Measurements from ENCODE around the gene MICU2.

MICU2 gene

DNA sequence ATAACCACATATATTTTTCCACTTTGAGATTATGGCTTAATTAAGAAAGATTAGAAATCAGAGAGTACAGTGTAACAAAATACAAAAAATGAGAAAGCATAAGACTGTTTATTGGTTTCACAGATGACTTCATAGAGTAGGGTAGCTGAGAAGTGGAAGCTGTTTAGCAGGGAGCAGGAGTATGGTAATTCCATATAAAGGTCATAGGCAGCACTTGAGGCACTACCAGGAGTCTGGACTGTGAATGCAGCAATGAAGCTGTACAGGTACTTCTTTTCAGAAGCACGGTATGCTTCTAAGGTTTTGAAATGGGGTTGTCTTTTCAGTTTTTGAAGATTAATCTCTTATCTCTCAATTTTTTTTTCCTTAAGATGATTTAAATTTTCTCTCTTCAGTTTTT is 69.2 kb downstream of the MICU2 start:
- no peaks in the 10 kb centered on the region for H3K27me3 ChIP-seq (ENCODE audit: insufficient read depth, low read length, poor library complexity)
- no peak overlapping the region for H2BK5ac ChIP-seq (ENCODE audit: low read length)
- no peak overlapping the region for H2AK5ac ChIP-seq (ENCODE audit: low read length)
- no CpG with 5 or more reads among the region's 1 CpG for WGBS (ENCODE audit: extremely low coverage, insufficient coverage, low lambda C conversion rate)
- no peak overlapping the region for H3K27ac ChIP-seq (ENCODE audit: low read depth, low read length)
- H3K4ac ChIP-seq (ENCODE audit: low read depth, low read length), result no peak overlapping the region
- no peaks in the 10 kb centered on the region for H3K79me1 ChIP-seq (ENCODE audit: low read length)
- no peak overlapping the region for H3K9ac ChIP-seq (ENCODE audit: low read length)
- no peak overlapping the region for H3K23ac ChIP-seq (ENCODE audit: low read length)
- H4K5ac ChIP-seq (ENCODE audit: low read length), result no peak overlapping the region
- H3K18ac ChIP-seq (ENCODE audit: low read length), result no peak overlapping the region
- H3K79me2 ChIP-seq (ENCODE audit: control insufficient read depth, insufficient read depth, low read length), result no peaks in the 10 kb centered on the region
- DNase-seq, result no peak
- H3K4me2 ChIP-seq (ENCODE audit: low read length), result no peak overlapping the region
- H4K8ac ChIP-seq (ENCODE audit: low read depth, low read length), result no peak overlapping the region
- H2BK120ac ChIP-seq (ENCODE audit: low read depth, low read length), result no peak overlapping the region
- no peaks in the 10 kb centered on the region for H3K36me3 ChIP-seq (ENCODE audit: control insufficient read depth, insufficient read depth, low read length)
- no peak overlapping the region for H2BK15ac ChIP-seq (replicated peaks; ENCODE audit: low read depth)
- H3K56ac ChIP-seq (ENCODE audit: low read length), result no peak overlapping the region
- no peaks in the 10 kb centered on the region for H3K4me1 ChIP-seq (ENCODE audit: control insufficient read depth, low read depth, low read length)
- no peak overlapping the region for H3K4me3 ChIP-seq (ENCODE audit: low read length)

DNA sequence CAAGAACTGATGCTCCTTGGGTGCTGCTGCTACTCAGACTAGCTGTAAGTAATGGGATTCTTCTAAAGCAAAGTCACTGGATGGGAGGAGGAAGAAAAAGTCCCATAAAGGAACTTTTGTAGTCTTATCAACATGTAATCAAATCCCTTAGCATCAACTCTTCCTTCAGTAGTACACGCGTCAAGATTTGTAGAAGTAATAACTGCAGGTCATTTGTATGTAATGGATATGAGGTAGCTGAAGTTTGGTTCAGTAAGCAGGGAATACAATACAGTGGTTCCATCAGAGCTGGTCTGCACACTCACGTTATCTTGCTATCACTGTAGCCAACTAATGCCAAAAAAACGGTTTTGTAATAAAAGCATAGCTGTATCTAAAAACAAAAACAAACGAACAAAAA is 72.5 kb downstream of the MICU2 start:
- WGBS (ENCODE audit: extremely low coverage, insufficient coverage, low lambda C conversion rate), result no CpG with 5 or more reads among the region's 5 CpGs

DNA sequence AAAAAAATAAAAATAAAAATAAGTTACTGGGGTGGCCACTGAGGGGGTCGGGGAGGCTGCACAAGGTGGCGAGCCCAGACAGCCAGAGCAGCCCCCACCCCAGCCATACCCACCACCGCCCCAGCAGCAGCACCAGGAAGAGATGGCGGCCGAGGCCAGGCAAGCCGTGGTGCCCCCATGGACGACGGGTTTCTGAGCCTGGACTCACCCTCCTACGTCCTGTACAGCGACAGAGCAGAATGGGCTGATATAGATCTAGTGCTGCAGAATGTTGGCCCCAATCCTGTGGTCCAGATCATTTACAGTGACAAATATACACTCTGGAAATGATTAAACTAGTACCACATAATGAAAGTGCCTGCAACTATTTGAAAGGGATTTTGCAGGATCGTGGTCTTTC is 73.3 kb downstream of the MICU2 start:
- no peak overlapping the region for H3K18ac ChIP-seq (ENCODE audit: low read length)
- no peaks in the 10 kb centered on the region for H3K79me2 ChIP-seq (ENCODE audit: control insufficient read depth, insufficient read depth, low read length)
- no peaks in the 10 kb centered on the region for H3K27me3 ChIP-seq (ENCODE audit: insufficient read depth, low read length, poor library complexity)
- H2BK15ac ChIP-seq (replicated peaks; ENCODE audit: low read depth), result no peak overlapping the region
- H3K23ac ChIP-seq (ENCODE audit: low read length), result no peak overlapping the region
- H3K9ac ChIP-seq (ENCODE audit: low read length), result no peak overlapping the region
- H2AK5ac ChIP-seq (ENCODE audit: low read length), result no peak overlapping the region
- H3K79me1 ChIP-seq (ENCODE audit: low read length), result no peaks in the 10 kb centered on the region
- H3K36me3 ChIP-seq (ENCODE audit: control insufficient read depth, insufficient read depth, low read length), result no peaks in the 10 kb centered on the region
- H3K4me1 ChIP-seq (ENCODE audit: control insufficient read depth, low read depth, low read length), result no peaks in the 10 kb centered on the region
- no peak overlapping the region for H4K8ac ChIP-seq (ENCODE audit: low read depth, low read length)
- H2BK5ac ChIP-seq (ENCODE audit: low read length), result no peak overlapping the region
- no peak overlapping the region for H2BK120ac ChIP-seq (ENCODE audit: low read depth, low read length)
- H3K56ac ChIP-seq (ENCODE audit: low read length), result no peak overlapping the region
- no peak overlapping the region for H3K4me3 ChIP-seq (ENCODE audit: low read length)
- no peak overlapping the region for H3K27ac ChIP-seq (ENCODE audit: low read depth, low read length)
- DNase-seq, result no peak
- H4K5ac ChIP-seq (ENCODE audit: low read length), result no peak overlapping the region
- no peak overlapping the region for H3K4ac ChIP-seq (ENCODE audit: low read depth, low read length)
- H3K4me2 ChIP-seq (ENCODE audit: low read length), result no peak overlapping the region
- WGBS (ENCODE audit: extremely low coverage, insufficient coverage, low lambda C conversion rate), result no CpG with 5 or more reads among the region's 11 CpGs

More for the DNA sequence above, 72.5 kb downstream of the MICU2 start:
- Histone ChIP-seq H2BK15ac (replicated peaks; ENCODE audit: low read depth) (no peak overlapping the region), H4K8ac (ENCODE audit: low read depth, low read length) (no peak overlapping the region), H4K5ac (ENCODE audit: low read length) (no peak overlapping the region), H3K4me3 (ENCODE audit: low read length) (no peak overlapping the region), H3K4me1 (ENCODE audit: control insufficient read depth, low read depth, low read length) (no peaks in the 10 kb centered on the region), H2AK5ac (ENCODE audit: low read length) (no peak overlapping the region), H3K79me2 (ENCODE audit: control insufficient read depth, insufficient read depth, low read length) (no peaks in the 10 kb centered on the region), H2BK5ac (ENCODE audit: low read length) (no peak overlapping the region), H3K4me2 (ENCODE audit: low read length) (no peak overlapping the region), H3K23ac (ENCODE audit: low read length) (no peak overlapping the region), H3K36me3 (ENCODE audit: control insufficient read depth, insufficient read depth, low read length) (no peaks in the 10 kb centered on the region), H3K9ac (ENCODE audit: low read length) (no peak overlapping the region), H3K56ac (ENCODE audit: low read length) (no peak overlapping the region), H3K27me3 (ENCODE audit: insufficient read depth, low read length, poor library complexity) (no peaks in the 10 kb centered on the region), H3K79me1 (ENCODE audit: low read length) (no peaks in the 10 kb centered on the region), H2BK120ac (ENCODE audit: low read depth, low read length) (no peak overlapping the region), H3K4ac (ENCODE audit: low read depth, low read length) (no peak overlapping the region), H3K27ac (ENCODE audit: low read depth, low read length) (no peak overlapping the region), H3K18ac (ENCODE audit: low read length) (no peak overlapping the region)
- DNase-seq, result no peak

DNA sequence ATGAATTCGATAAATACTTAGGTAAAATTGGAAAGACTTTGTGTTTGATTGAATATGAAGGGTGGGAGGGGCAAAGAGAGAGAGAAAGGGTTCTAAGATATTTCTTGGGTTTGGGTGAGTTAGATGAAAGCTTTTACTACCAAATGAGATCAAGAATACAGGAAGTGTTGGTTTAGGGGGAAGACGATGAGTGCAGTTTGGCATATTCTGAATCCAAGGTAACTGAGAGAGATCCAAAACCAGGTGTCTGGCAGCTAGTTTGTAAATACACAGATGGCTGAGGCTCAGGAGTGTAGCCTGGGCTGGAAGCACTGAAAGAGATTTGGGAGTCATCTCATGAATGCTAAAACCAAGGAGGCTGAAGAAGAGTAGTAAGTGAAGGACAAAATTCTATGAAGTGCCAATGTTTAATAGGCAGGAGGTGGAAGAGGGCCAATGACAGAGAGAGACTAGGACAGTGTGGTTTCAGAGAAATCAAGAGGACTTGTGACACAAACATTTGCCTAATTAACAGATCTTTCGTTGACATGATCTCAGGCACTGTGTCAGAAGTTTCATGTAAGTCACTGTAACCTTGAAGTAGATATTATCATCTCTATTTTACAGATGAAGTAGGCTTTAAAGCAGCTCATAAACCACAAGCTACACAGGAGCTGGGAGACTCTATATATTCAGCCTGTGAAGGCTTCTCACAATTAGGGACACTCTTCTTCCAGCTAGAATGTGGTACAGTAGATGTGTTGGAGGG is 74.7 kb downstream of the MICU2 start:
- Histone ChIP-seq H3K4me1 (ENCODE audit: control insufficient read depth, low read depth, low read length) (no peaks in the 10 kb centered on the region), H3K27ac (ENCODE audit: low read depth, low read length) (no peak overlapping the region)
- 100% methylated on average over 1 of the region's 3 CpGs for WGBS (ENCODE audit: extremely low coverage, insufficient coverage, low lambda C conversion rate)

DNA sequence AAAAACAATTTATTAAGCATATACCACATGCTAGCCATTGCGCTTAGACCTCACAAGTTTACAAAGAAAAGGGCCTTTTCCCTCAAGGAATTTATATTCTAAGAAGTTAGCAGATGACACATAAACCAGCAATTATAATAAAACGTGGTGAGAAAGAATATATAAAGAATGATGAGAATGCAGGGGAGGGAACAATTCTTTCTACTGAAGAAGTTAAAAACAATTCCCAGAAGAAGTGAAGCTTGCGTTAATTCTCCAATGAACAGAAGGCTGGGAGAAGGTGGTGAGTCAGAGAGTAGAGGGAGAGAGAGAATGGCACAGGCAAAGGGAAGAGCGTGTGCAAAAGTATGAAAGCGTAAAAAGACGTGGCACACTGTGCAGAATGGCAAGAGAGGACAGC is 75.4 kb downstream of the MICU2 start:
- H4K5ac ChIP-seq (ENCODE audit: low read length), result no peak overlapping the region

More for the DNA sequence above, 74.7 kb downstream of the MICU2 start:
- no peak overlapping the region for H4K8ac ChIP-seq (ENCODE audit: low read depth, low read length)
- no peak overlapping the region for H3K4me2 ChIP-seq (ENCODE audit: low read length)
- no peaks in the 10 kb centered on the region for H3K36me3 ChIP-seq (ENCODE audit: control insufficient read depth, insufficient read depth, low read length)
- H3K18ac ChIP-seq (ENCODE audit: low read length), result no peak overlapping the region
- no peak overlapping the region for H2AK5ac ChIP-seq (ENCODE audit: low read length)
- H3K23ac ChIP-seq (ENCODE audit: low read length), result no peak overlapping the region
- no peak overlapping the region for H3K4me3 ChIP-seq (ENCODE audit: low read length)
- no peak overlapping the region for H3K56ac ChIP-seq (ENCODE audit: low read length)
- H3K79me1 ChIP-seq (ENCODE audit: low read length), result no peaks in the 10 kb centered on the region
- no peak for DNase-seq
- H2BK15ac ChIP-seq (replicated peaks; ENCODE audit: low read depth), result no peak overlapping the region
- H2BK5ac ChIP-seq (ENCODE audit: low read length), result no peak overlapping the region
- no peak overlapping the region for H3K4ac ChIP-seq (ENCODE audit: low read depth, low read length)
- no peak overlapping the region for H4K5ac ChIP-seq (ENCODE audit: low read length)
- H3K9ac ChIP-seq (ENCODE audit: low read length), result no peak overlapping the region
- no peak overlapping the region for H2BK120ac ChIP-seq (ENCODE audit: low read depth, low read length)
- H3K27me3 ChIP-seq (ENCODE audit: insufficient read depth, low read length, poor library complexity), result no peaks in the 10 kb centered on the region
- H3K79me2 ChIP-seq (ENCODE audit: control insufficient read depth, insufficient read depth, low read length), result no peaks in the 10 kb centered on the region

More for the DNA sequence above, 75.4 kb downstream of the MICU2 start:
- no peaks in the 10 kb centered on the region for H3K4me1 ChIP-seq (ENCODE audit: control insufficient read depth, low read depth, low read length)
- no peak overlapping the region for H2BK15ac ChIP-seq (replicated peaks; ENCODE audit: low read depth)
- H2BK5ac ChIP-seq (ENCODE audit: low read length), result no peak overlapping the region
- no peak overlapping the region for H3K18ac ChIP-seq (ENCODE audit: low read length)
- no peak overlapping the region for H3K4ac ChIP-seq (ENCODE audit: low read depth, low read length)
- no peaks in the 10 kb centered on the region for H3K79me1 ChIP-seq (ENCODE audit: low read length)
- WGBS (ENCODE audit: extremely low coverage, insufficient coverage, low lambda C conversion rate), result no CpG with 5 or more reads among the region's 6 CpGs
- no peak overlapping the region for H3K4me2 ChIP-seq (ENCODE audit: low read length)
- no peak overlapping the region for H3K4me3 ChIP-seq (ENCODE audit: low read length)
- H3K56ac ChIP-seq (ENCODE audit: low read length), result no peak overlapping the region
- H3K9ac ChIP-seq (ENCODE audit: low read length), result no peak overlapping the region
- no peak overlapping the region for H3K23ac ChIP-seq (ENCODE audit: low read length)
- H3K36me3 ChIP-seq (ENCODE audit: control insufficient read depth, insufficient read depth, low read length), result no peaks in the 10 kb centered on the region
- H3K79me2 ChIP-seq (ENCODE audit: control insufficient read depth, insufficient read depth, low read length), result no peaks in the 10 kb centered on the region
- no peaks in the 10 kb centered on the region for H3K27me3 ChIP-seq (ENCODE audit: insufficient read depth, low read length, poor library complexity)
- no peak overlapping the region for H2BK120ac ChIP-seq (ENCODE audit: low read depth, low read length)
- no peak overlapping the region for H4K8ac ChIP-seq (ENCODE audit: low read depth, low read length)
- no peak overlapping the region for H2AK5ac ChIP-seq (ENCODE audit: low read length)
- H3K27ac ChIP-seq (ENCODE audit: low read depth, low read length), result no peak overlapping the region
- DNase-seq, result no peak
